RWPE1 (cell line): ENCODE measurements around the gene VPS37D.

Source experiments
- CTCF ChIA-PET: fragments of 350-600 bp; sonication (Branson Sonifier 250); formaldehyde crosslinking; extraction: SDS; loops from one replicate; lab custom pipeline; 2021; lab: Yijun Ruan, JAX
- POLR2A ChIA-PET: fragments of 400-600 bp; formaldehyde crosslinking; extraction: SDS; loops from one replicate; lab custom pipeline; 2020; ENCODE audit warnings: antibody characterized with exemption; ENCODE audit not compliant: low non-redundant PET; lab: Yijun Ruan, JAX
- DNase-seq: peaks from one replicate; pipeline ENCODE4 v3.0.0; 2012; ENCODE audit warnings: low spot score
- H3K27ac ChIP-seq: fragments of 450-650 bp; 2 replicates; pipeline ENCODE4 v1.5.1; 2017
- CTCF ChIP-seq: fragments of 450-650 bp; conservative IDR thresholded peaks from 2 replicates; pipeline ENCODE4 v1.5.1; 2017; ENCODE audit warnings: low read depth, mild to moderate bottlenecking

VPS37D gene

GRCh38 chr7:73633323-73633722, 34.3 kb upstream of the VPS37D start:
- H3K27ac ChIP-seq: no peak overlapping the region
- no peak for DNase-seq
- TF ChIP-seq CTCF: no peak
- ChIA-PET POLR2A (no interaction called here), CTCF (no interaction called here)

DNA sequence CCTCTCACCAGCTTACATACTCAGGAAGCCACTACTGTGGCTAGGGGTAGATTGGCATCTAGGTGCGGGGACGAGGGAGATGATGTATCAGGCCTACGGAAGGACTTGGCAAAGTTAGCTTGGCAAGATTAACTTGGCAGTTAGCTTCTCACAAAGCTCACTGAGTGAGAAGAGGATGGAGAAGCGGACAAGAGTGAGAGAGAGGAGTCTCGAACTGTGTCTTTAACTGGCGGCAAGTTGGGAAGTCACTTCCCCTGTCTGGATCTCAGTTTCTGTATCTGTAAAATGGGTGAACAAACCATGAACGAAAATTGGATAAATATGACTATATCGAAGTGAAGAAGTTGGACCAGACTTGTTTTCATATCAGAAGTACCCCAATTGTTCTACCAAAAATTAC, 33.8 kb upstream of the VPS37D start:
- no peak overlapping the region for H3K27ac ChIP-seq
- DNase-seq: no peak
- POLR2A ChIA-PET: no interaction called here
- TF ChIP-seq CTCF: no peak
- CTCF ChIA-PET: no interaction called here

DNA sequence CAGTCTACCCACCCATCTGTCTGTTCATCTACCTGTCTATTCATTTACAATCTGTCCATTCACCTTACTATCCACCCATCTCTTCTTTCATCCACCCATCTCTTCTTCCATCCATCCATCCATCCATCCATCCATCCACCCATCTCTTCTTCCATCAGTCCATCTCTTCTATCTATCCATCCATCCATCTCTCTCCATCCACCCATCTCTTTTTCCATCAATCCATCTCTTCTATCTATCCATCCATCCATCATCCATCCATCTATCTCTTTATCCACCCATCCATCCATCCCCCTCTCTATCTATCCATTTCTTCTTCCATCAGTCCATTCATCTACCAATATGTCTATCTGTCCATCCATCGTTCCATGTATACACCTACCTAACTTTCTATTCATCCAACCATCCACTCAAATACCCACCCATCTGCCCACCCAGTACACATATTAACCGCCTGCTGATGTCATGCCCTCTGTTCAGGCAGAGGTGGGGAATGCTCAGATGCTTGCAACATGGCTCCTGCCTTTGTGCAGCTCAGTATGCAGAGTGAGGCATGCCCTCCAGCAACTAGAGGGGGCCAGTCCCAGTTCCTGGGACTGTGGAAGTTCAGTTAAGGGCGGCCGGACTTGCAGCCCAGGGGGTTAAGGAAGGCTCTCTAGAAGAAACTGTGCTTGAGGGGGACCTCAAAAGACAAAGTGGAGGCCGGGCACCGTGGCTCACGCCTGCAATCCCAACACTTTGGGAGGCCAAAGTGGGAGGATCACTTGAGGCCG, 32.0 kb upstream of the VPS37D start:
- ChIA-PET CTCF (interaction anchor here (1.0 kb wide), 1 partner anchor 29 kb away, joined by 4 read pairs; no protein-coding TSS in a partner anchor), POLR2A (interaction anchor here (0.6 kb wide), 1 partner anchor 291 kb away, joined by 3 read pairs; no protein-coding TSS in a partner anchor)
- DNase-seq: no peak
- no peak for TF ChIP-seq CTCF
- peak overlapping the region; percentile 70 for H3K27ac ChIP-seq

- POLR2A ChIA-PET: no interaction called here
- DNase-seq: no peak
- no peak overlapping the region for H3K27ac ChIP-seq
- TF ChIP-seq CTCF: no peak
- CTCF ChIA-PET: no interaction called here
Measured at GRCh38 chr7:73638911-73639310, 28.7 kb upstream of the VPS37D start.

- CTCF ChIA-PET: interaction anchor here (1.2 kb wide), 1 partner anchor 14 kb away, joined by 3 read pairs; no protein-coding TSS in a partner anchor
Measured at GRCh38 chr7:73642834-73643233, 24.8 kb upstream of the VPS37D start.

More at GRCh38 chr7:73642834-73643233, 24.8 kb upstream of the VPS37D start:
- POLR2A ChIA-PET: no interaction called here
- no peak for DNase-seq
- no peak overlapping the region for H3K27ac ChIP-seq
- no peak for TF ChIP-seq CTCF
